ENCODE data around the gene SDCCAG8. TPM values are rescaled to one million over a fixed set of nuclear protein-coding genes. Genes with fewer than 3 reads are reported as not detected.

The SDCCAG8 gene
- total RNA-seq, 2 donors from 2014 or later = 49.0 to 56.4 TPM

GRCh38 chr1:243280571-243281129 is 24.8 kb downstream of the SDCCAG8 start:
- H3K36me3 ChIP-seq (replicated peaks in 1 of 2; ENCODE audit: insufficient read depth in 1 of 2, low read depth in 2 of 2) = peaks cover 0 to 5% of the 10 kb centered on the region in 2 donors
- no peak overlapping the region for H3K27ac ChIP-seq
- H3K4me3 ChIP-seq = no peak overlapping the region
- no peaks in the 10 kb centered on the region for H3K9me3 ChIP-seq
- ATAC-seq = no peak
- DNase-seq = no peak
- no peaks in the 10 kb centered on the region for H3K4me1 ChIP-seq
- no peaks in the 10 kb centered on the region for H3K27me3 ChIP-seq
- intact Hi-C loops (cut with DNase I) = no loop called here
- WGBS, 2 donors = 54 to 66% methylated on average over 3 of the region's 3 CpGs
- TF ChIP-seq CTCF (IDR thresholded peaks at IDR 0.05) (no peak), POLR2A (IDR thresholded peaks at IDR 0.05) (no peak)

GRCh38 chr1:243281672-243282071 is 25.8 kb downstream of the SDCCAG8 start:
- intact Hi-C loops (cut with DNase I) = no loop called here
- DNase-seq = no peak
- no peaks in the 10 kb centered on the region for H3K36me3 ChIP-seq (replicated peaks in 1 of 2; ENCODE audit: insufficient read depth in 1 of 2, low read depth in 2 of 2)
- no peak overlapping the region for H3K4me3 ChIP-seq
- H3K9me3 ChIP-seq = no peaks in the 10 kb centered on the region
- H3K27me3 ChIP-seq = no peaks in the 10 kb centered on the region
- ATAC-seq = no peak
- WGBS, 2 donors = 96 to 97% methylated on average over 5 of the region's 5 CpGs
- H3K27ac ChIP-seq = no peak overlapping the region
- TF ChIP-seq POLR2A (IDR thresholded peaks at IDR 0.05) (no peak), CTCF (IDR thresholded peaks at IDR 0.05) (no peak)
- H3K4me1 ChIP-seq = no peaks in the 10 kb centered on the region

- ATAC-seq = no peak
- Histone ChIP-seq H3K4me1 (no peaks in the 10 kb centered on the region), H3K4me3 (no peak overlapping the region), H3K9me3 (no peaks in the 10 kb centered on the region), H3K27me3 (no peaks in the 10 kb centered on the region), H3K27ac (peak overlapping the region in 1 of 4 donors; percentile 73), H3K36me3 (replicated peaks in 1 of 2; ENCODE audit: insufficient read depth in 1 of 2, low read depth in 2 of 2) (peaks cover 0 to 2% of the 10 kb centered on the region in 2 donors)
- WGBS, 2 donors = 70 to 78% methylated on average over 8 of the region's 8 CpGs
- no peak for DNase-seq
- TF ChIP-seq POLR2A (IDR thresholded peaks at IDR 0.05) (no peak), CTCF (IDR thresholded peaks at IDR 0.05) (no peak)
- intact Hi-C loops (cut with DNase I) = no loop called here
These were observed 30.7 kb downstream of the SDCCAG8 start for GRCh38 chr1:243286409-243287122.

GRCh38 chr1:243287123-243287460 is 31.3 kb downstream of the SDCCAG8 start:
- H3K36me3 ChIP-seq (replicated peaks in 1 of 2; ENCODE audit: insufficient read depth in 1 of 2, low read depth in 2 of 2) = peaks cover 0 to 2% of the 10 kb centered on the region in 2 donors
- no peak for ATAC-seq
- H3K9me3 ChIP-seq = no peaks in the 10 kb centered on the region
- no peaks in the 10 kb centered on the region for H3K27me3 ChIP-seq
- H3K4me1 ChIP-seq = no peaks in the 10 kb centered on the region
- TF ChIP-seq POLR2A (IDR thresholded peaks at IDR 0.05) = no peak
- TF ChIP-seq CTCF (IDR thresholded peaks at IDR 0.05) = no peak
- no peak for DNase-seq
- intact Hi-C loops (cut with DNase I) = no loop called here
- 54 to 62% methylated on average over 2 of the region's 2 CpGs for WGBS, 2 donors
- H3K4me3 ChIP-seq = no peak overlapping the region
- peak overlapping the region in 1 of 4 donors; percentile 73 for H3K27ac ChIP-seq

- Histone ChIP-seq H3K27ac (peak overlapping the region in 1 of 4 donors; percentile 73), H3K4me3 (no peak overlapping the region), H3K4me1 (no peaks in the 10 kb centered on the region), H3K9me3 (no peaks in the 10 kb centered on the region), H3K36me3 (replicated peaks in 1 of 2; ENCODE audit: insufficient read depth in 1 of 2, low read depth in 2 of 2) (peaks cover 0 to 2% of the 10 kb centered on the region in 2 donors), H3K27me3 (no peaks in the 10 kb centered on the region)
- intact Hi-C loops (cut with DNase I) = no loop called here
- ATAC-seq (peak; percentile 40), DNase-seq (no peak)
- 30 to 48% methylated on average over 1 of the region's 1 CpG for WGBS, 2 donors
- TF ChIP-seq POLR2A (IDR thresholded peaks at IDR 0.05) = no peak
- TF ChIP-seq CTCF (IDR thresholded peaks at IDR 0.05) = no peak
These were observed 31.8 kb downstream of the SDCCAG8 start for GRCh38 chr1:243287652-243288051.

Data from body of pancreas (tissue), 4 donors.